ENCODE results near the gene ALDOA. TPM values are rescaled to one million over a fixed set of nuclear protein-coding genes. Genes with fewer than 3 reads are reported as not detected.

ALDOA gene
- total and polyA plus RNA-seq, 9 of the 15 experiments (the other 6 are each of a cell fraction or from before 2014, with no cell fraction given), result 311 to 2,224 (median 1,293) TPM

- POLR2A ChIA-PET, result interaction anchor here (0.5 to 4.8 kb wide), 16 partner anchors 12 to 838 kb away, joined by 3 to 59 read pairs (median 4); partner anchors contain the start of genes ALDOA and PPP4C
- in situ Hi-C loops (cut with MboI), result no loop called here
- peaks cover 3% of the 10 kb centered on the region; the same call in 1 of the 3 replicates for H3K79me2 ChIP-seq (ENCODE audit: control insufficient read depth, insufficient read depth, low read length)
- peaks cover 7% of the 10 kb centered on the region; the same call in 2 of the 3 replicates for H3K36me3 ChIP-seq (ENCODE audit: control insufficient read depth, insufficient read depth, low read length)
- peak; percentile 85 to 96 (median 89) for DNase-seq (ENCODE audit: extremely low read depth in 1 of 4, low spot score in 3 of 4)
- H2AFZ ChIP-seq (ENCODE audit: low read depth, low read length), result peak within 1 kb of the TSS; percentile 95
- intact Hi-C loops (cut with micrococcal nuclease), result loop anchor here (5.0 to 10.0 kb wide), 2 partner anchors 44 to 563 kb away; partner anchors contain the start of genes FBRS and PRR14
- H3K9ac ChIP-seq (ENCODE audit: insufficient read depth in 1 of 2, low read depth in 2 of 2, low read length in 2 of 2), result peak within 1 kb of the TSS; percentile 80 to 98
- peak within 1 kb of the TSS; percentile 87 for H3K4me2 ChIP-seq (ENCODE audit: insufficient read depth, low read length)
- peak within 1 kb of the TSS; percentile 85 for H3K27ac ChIP-seq (ENCODE audit: extremely low read depth, low read depth, low read length)
- H3K27me3 ChIP-seq (ENCODE audit: control insufficient read depth in 2 of 2, insufficient read depth in 2 of 2, low read length in 2 of 2), result no peaks in the 10 kb centered on the region
- no peaks in the 10 kb centered on the region for H4K20me1 ChIP-seq (replicated peaks; ENCODE audit: control insufficient read depth, insufficient read depth, low read length)
- peak; percentile 89 for ATAC-seq
- TSS peak; percentile 52 for BruUV-seq (replicated peaks)
- CTCF ChIA-PET (ENCODE audit: low intra/inter-chr PET ratio), result interaction anchor here (0.5 to 1.0 kb wide), 2 partner anchors 29 to 47 kb away, joined by 3 to 12 read pairs; no protein-coding TSS in a partner anchor
- H3K9me3 ChIP-seq (replicated peaks; ENCODE audit: control insufficient read depth, insufficient read depth, low read depth, low read length), result peaks cover 4% of the 10 kb centered on the region
- no peaks in the 10 kb centered on the region for H3K9me1 ChIP-seq (ENCODE audit: control insufficient read depth, insufficient read depth, low read length)
- peak within 1 kb of the TSS; percentile 49 for H3K4me3 ChIP-seq
- WGBS (ENCODE audit: insufficient coverage, low coverage, missing lambda C conversion rate), result 7% methylated on average over 70 of the region's 76 CpGs
- H3K4me1 ChIP-seq (replicated peaks in 1 of 2; ENCODE audit: control insufficient read depth in 2 of 2, insufficient read depth in 2 of 2, low read length in 2 of 2), result peaks cover 34 to 72% of the 10 kb centered on the region in 2 experiments
- FAIRE-seq, result peak; percentile 89
- TF ChIP-seq TCF7L2 (IDR thresholded peaks at IDR 0.05; ENCODE audit: low read depth, low read length) (no peak), BHLHE40 (IDR thresholded peaks at IDR 0.05; ENCODE audit: low read length) (peak; percentile 19; the same call in 1 of the 2 replicates), ZNF766 (CRISPR knock-in tag; conservative IDR thresholded peaks at IDR 0.05) (peak; percentile 97), ZNF232 (CRISPR knock-in tag; IDR thresholded peaks at IDR 0.05) (no peak), RBM22 (IDR thresholded peaks at IDR 0.05; ENCODE audit: low read depth, low read length, poor library complexity, severe bottlenecking) (peak; percentile 32), SMAD3 (CRISPR knock-in tag; conservative IDR thresholded peaks at IDR 0.05) (no peak), ZNF830 (CRISPR knock-in tag; IDR thresholded peaks at IDR 0.05) (peak; percentile 57; the same call in 1 of the 2 replicates), FIP1L1 (IDR thresholded peaks at IDR 0.05; ENCODE audit: low read depth, low read length, poor library complexity, severe bottlenecking) (peak; percentile 77)
- TF ChIP-seq, protein P1, sequence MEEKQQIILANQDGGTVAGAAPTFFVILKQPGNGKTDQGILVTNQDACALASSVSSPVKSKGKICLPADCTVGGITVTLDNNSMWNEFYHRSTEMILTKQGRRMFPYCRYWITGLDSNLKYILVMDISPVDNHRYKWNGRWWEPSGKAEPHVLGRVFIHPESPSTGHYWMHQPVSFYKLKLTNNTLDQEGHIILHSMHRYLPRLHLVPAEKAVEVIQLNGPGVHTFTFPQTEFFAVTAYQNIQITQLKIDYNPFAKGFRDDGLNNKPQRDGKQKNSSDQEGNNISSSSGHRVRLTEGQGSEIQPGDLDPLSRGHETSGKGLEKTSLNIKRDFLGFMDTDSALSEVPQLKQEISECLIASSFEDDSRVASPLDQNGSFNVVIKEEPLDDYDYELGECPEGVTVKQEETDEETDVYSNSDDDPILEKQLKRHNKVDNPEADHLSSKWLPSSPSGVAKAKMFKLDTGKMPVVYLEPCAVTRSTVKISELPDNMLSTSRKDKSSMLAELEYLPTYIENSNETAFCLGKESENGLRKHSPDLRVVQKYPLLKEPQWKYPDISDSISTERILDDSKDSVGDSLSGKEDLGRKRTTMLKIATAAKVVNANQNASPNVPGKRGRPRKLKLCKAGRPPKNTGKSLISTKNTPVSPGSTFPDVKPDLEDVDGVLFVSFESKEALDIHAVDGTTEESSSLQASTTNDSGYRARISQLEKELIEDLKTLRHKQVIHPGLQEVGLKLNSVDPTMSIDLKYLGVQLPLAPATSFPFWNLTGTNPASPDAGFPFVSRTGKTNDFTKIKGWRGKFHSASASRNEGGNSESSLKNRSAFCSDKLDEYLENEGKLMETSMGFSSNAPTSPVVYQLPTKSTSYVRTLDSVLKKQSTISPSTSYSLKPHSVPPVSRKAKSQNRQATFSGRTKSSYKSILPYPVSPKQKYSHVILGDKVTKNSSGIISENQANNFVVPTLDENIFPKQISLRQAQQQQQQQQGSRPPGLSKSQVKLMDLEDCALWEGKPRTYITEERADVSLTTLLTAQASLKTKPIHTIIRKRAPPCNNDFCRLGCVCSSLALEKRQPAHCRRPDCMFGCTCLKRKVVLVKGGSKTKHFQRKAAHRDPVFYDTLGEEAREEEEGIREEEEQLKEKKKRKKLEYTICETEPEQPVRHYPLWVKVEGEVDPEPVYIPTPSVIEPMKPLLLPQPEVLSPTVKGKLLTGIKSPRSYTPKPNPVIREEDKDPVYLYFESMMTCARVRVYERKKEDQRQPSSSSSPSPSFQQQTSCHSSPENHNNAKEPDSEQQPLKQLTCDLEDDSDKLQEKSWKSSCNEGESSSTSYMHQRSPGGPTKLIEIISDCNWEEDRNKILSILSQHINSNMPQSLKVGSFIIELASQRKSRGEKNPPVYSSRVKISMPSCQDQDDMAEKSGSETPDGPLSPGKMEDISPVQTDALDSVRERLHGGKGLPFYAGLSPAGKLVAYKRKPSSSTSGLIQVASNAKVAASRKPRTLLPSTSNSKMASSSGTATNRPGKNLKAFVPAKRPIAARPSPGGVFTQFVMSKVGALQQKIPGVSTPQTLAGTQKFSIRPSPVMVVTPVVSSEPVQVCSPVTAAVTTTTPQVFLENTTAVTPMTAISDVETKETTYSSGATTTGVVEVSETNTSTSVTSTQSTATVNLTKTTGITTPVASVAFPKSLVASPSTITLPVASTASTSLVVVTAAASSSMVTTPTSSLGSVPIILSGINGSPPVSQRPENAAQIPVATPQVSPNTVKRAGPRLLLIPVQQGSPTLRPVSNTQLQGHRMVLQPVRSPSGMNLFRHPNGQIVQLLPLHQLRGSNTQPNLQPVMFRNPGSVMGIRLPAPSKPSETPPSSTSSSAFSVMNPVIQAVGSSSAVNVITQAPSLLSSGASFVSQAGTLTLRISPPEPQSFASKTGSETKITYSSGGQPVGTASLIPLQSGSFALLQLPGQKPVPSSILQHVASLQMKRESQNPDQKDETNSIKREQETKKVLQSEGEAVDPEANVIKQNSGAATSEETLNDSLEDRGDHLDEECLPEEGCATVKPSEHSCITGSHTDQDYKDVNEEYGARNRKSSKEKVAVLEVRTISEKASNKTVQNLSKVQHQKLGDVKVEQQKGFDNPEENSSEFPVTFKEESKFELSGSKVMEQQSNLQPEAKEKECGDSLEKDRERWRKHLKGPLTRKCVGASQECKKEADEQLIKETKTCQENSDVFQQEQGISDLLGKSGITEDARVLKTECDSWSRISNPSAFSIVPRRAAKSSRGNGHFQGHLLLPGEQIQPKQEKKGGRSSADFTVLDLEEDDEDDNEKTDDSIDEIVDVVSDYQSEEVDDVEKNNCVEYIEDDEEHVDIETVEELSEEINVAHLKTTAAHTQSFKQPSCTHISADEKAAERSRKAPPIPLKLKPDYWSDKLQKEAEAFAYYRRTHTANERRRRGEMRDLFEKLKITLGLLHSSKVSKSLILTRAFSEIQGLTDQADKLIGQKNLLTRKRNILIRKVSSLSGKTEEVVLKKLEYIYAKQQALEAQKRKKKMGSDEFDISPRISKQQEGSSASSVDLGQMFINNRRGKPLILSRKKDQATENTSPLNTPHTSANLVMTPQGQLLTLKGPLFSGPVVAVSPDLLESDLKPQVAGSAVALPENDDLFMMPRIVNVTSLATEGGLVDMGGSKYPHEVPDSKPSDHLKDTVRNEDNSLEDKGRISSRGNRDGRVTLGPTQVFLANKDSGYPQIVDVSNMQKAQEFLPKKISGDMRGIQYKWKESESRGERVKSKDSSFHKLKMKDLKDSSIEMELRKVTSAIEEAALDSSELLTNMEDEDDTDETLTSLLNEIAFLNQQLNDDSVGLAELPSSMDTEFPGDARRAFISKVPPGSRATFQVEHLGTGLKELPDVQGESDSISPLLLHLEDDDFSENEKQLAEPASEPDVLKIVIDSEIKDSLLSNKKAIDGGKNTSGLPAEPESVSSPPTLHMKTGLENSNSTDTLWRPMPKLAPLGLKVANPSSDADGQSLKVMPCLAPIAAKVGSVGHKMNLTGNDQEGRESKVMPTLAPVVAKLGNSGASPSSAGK (IDR thresholded peaks at IDR 0.05), result peak; percentile 74
Measured at GRCh38 chr16:30091474-30092372, 26.2 kb downstream of the ALDOA start, which contains the start of gene TBX6. TSS of gene TBX6 (minus strand) at chr16:30091924. CDS start at chr16:30091193, 731 bp downstream.

Data from K562 (cell line).